Hindlimb muscle (tissue), 1 donor: ENCODE results near the gene MAP7D2. TPM values are rescaled to one million over a fixed set of nuclear protein-coding genes. Genes with fewer than 3 reads are reported as not detected.
"Not testable (repeated sequence)": the region's sequence is repeated elsewhere in the genome, so short reads cannot be mapped to it uniquely, and the experiment has no call there.

Experiments
- DNase-seq: peaks from one replicate; pipeline ENCODE4 v3.0.0-alpha.2; 2013
- polyA plus RNA-seq: library from polyadenylated mRNA; unstranded; fragments of 120-200 nt; gene quantifications from one replicate; pipeline ENCODE4 v1.2.1, GENCODE V29; 2013; ENCODE audit not compliant: insufficient read length

Gene MAP7D2
- 0.45 TPM for polyA plus RNA-seq

- DNase-seq: no peak
Observed at GRCh38 chrX:20116577-20117240, at the start of gene MAP7D2. TSS of gene MAP7D2 (minus strand) at chrX:20116907. CDS start at chrX:20116879, 28 bp downstream.

- DNase-seq: not testable (repeated sequence)
Observed at GRCh38 chrX:20162516-20162915, 45.8 kb upstream of the MAP7D2 start.

- DNase-seq: no peak
Observed at GRCh38 chrX:20159797-20160385, 43.2 kb upstream of the MAP7D2 start.

GRCh38 chrX:20151689-20152088 is 35.0 kb upstream of the MAP7D2 start:
- no peak for DNase-seq

- no peak for DNase-seq
Observed at GRCh38 chrX:20149326-20149725, 32.6 kb upstream of the MAP7D2 start.

GRCh38 chrX:20147561-20147960 is 30.9 kb upstream of the MAP7D2 start:
- no peak for DNase-seq

GRCh38 chrX:20144491-20144890 is 27.8 kb upstream of the MAP7D2 start:
- DNase-seq: no peak

- DNase-seq: no peak
Observed at GRCh38 chrX:20143561-20143960, 26.9 kb upstream of the MAP7D2 start.

GRCh38 chrX:20143111-20143510 is 26.4 kb upstream of the MAP7D2 start:
- DNase-seq: no peak

GRCh38 chrX:20141281-20142220 is 24.8 kb upstream of the MAP7D2 start, which contains the start of gene EIF1AX:
TSS of gene EIF1AX (minus strand) at chrX:20141838. CDS start at chrX:20141640, 198 bp downstream.
- peak; percentile 94 for DNase-seq

- DNase-seq: no peak
Observed at GRCh38 chrX:20140420-20140819, 23.7 kb upstream of the MAP7D2 start.

- DNase-seq: no peak
Observed at GRCh38 chrX:20139966-20140365, 23.3 kb upstream of the MAP7D2 start.

- no peak for DNase-seq
Observed at GRCh38 chrX:20135944-20136343, 19.2 kb upstream of the MAP7D2 start.

- no peak for DNase-seq
Observed at GRCh38 chrX:20132666-20133065, 16.0 kb upstream of the MAP7D2 start.

- no peak for DNase-seq
Observed at GRCh38 chrX:20130357-20130756, 13.7 kb upstream of the MAP7D2 start.

GRCh38 chrX:20129547-20129946 is 12.8 kb upstream of the MAP7D2 start:
- no peak for DNase-seq

- DNase-seq: no peak
Observed at GRCh38 chrX:20128670-20129069, 12.0 kb upstream of the MAP7D2 start.

- not testable (repeated sequence) for DNase-seq
Observed at GRCh38 chrX:20127440-20127839, 10.7 kb upstream of the MAP7D2 start.

- not testable (repeated sequence) for DNase-seq
Observed at GRCh38 chrX:20126833-20127232, 10.1 kb upstream of the MAP7D2 start.

- no peak for DNase-seq
Observed at GRCh38 chrX:20124964-20125363, 8.3 kb upstream of the MAP7D2 start.

- DNase-seq: no peak
Observed at GRCh38 chrX:20118065-20118824, 1.5 kb upstream of the MAP7D2 start.

- DNase-seq: no peak
Observed at GRCh38 chrX:20116087-20116576, 575 bp downstream of the MAP7D2 start.
